Measurements from ENCODE around the gene CD81.

- TF ChIP-seq CTCF (IDR thresholded peaks at IDR 0.05; ENCODE audit: insufficient read depth, low read length, poor library complexity, severe bottlenecking) (no peak), EZH2phosphoT487 (conservative IDR thresholded peaks at IDR 0.05; ENCODE audit: low read length) (no peak)
Observed at GRCh38 chr11:2330696-2331095, 46.4 kb upstream of the CD81 start.

Data from SU-DHL-6 (cell line).